Suprapubic skin (tissue), 4 donors: ENCODE data around the gene SCD5.

Experiments
- CTCF ChIP-seq, 2 donors: fragments of 200-600 bp in 1 of 2; fragments of 450-650 bp in 1 of 2; sonication (generic) in 1 of 2; IDR thresholded peaks; one replicate each; pipeline ENCODE4 v1.5.1; 2016 to 2019; ENCODE audit warnings: antibody characterized with exemption in 2 of 2, mild to moderate bottlenecking in 1 of 2, moderate library complexity in 1 of 2
- EP300 ChIP-seq: sonication (generic); formaldehyde crosslinking; IDR thresholded peaks from one replicate; pipeline ENCODE4 v1.6.1; 2017; ENCODE audit warnings: antibody characterized with exemption
- POLR2A ChIP-seq, 2 donors: fragments of 450-650 bp; IDR thresholded peaks; one replicate each; pipeline ENCODE4 v1.6.1; 2017; ENCODE audit warnings: antibody characterized with exemption in 2 of 2, mild to moderate bottlenecking in 2 of 2, moderate library complexity in 2 of 2
- POLR2AphosphoS5 ChIP-seq, 3 donors: sonication (generic); formaldehyde crosslinking; IDR thresholded peaks; one replicate each; pipeline ENCODE4 v1.6.1; 2017; ENCODE audit warnings: antibody characterized with exemption in 3 of 3

- TF ChIP-seq CTCF (IDR thresholded peaks at IDR 0.05): no peak
- no peak for TF ChIP-seq POLR2A (IDR thresholded peaks at IDR 0.05)
- TF ChIP-seq POLR2AphosphoS5 (IDR thresholded peaks at IDR 0.05): no peak
- TF ChIP-seq EP300: no peak
These were observed at the start of gene SCD5 for GRCh38 chr4:82798168-82799005.
